ENCODE measurements around the gene CDK12.
"Not testable (repeated sequence)": the region's sequence is repeated elsewhere in the genome, so short reads cannot be mapped to it uniquely, and the experiment has no call there.

Gene CDK12

GRCh38 chr17:39529455-39529854 lies 68.2 kb downstream of the CDK12 start:
- no peak overlapping the region for H3K4me3 ChIP-seq (ENCODE audit: insufficient read depth, low read depth, low read length, poor library complexity, severe bottlenecking)
- H3K9me3 ChIP-seq (ENCODE audit: control insufficient read depth, low read length), result no peaks in the 10 kb centered on the region
- no peaks in the 10 kb centered on the region for H3K4me1 ChIP-seq (ENCODE audit: control insufficient read depth, insufficient read depth, low read length, poor library complexity, severe bottlenecking)
- H3K27ac ChIP-seq (ENCODE audit: insufficient read depth, low read length, poor library complexity, severe bottlenecking), result no peak overlapping the region
- no peaks in the 10 kb centered on the region for H3K27me3 ChIP-seq (replicated peaks; ENCODE audit: control insufficient read depth, insufficient read depth, low read length, poor library complexity, severe bottlenecking)
- DNase-seq, result no peak
- H3K36me3 ChIP-seq (ENCODE audit: control insufficient read depth, insufficient read depth, low read length), result peaks cover 56% of the 10 kb centered on the region

DNA sequence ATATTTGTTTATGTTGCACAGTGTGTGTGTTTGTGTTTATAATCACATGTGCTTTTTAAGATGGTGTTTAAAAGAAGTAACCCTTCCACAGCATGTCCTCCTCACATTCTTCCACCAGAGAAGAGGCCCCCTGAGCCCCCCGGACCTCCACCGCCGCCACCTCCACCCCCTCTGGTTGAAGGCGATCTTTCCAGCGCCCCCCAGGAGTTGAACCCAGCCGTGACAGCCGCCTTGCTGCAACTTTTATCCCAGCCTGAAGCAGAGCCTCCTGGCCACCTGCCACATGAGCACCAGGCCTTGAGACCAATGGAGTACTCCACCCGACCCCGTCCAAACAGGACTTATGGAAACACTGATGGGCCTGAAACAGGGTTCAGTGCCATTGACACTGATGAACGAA lies 69.2 kb downstream of the CDK12 start:
- Histone ChIP-seq H3K36me3 (ENCODE audit: control insufficient read depth, insufficient read depth, low read length) (peaks cover 45% of the 10 kb centered on the region), H3K27ac (ENCODE audit: insufficient read depth, low read length, poor library complexity, severe bottlenecking) (no peak overlapping the region), H3K9me3 (ENCODE audit: control insufficient read depth, low read length) (no peaks in the 10 kb centered on the region)

GRCh38 chr17:39531252-39531651 lies 70.0 kb downstream of the CDK12 start:
- no peaks in the 10 kb centered on the region for H3K9me3 ChIP-seq (ENCODE audit: control insufficient read depth, low read length)
- no peaks in the 10 kb centered on the region for H3K4me1 ChIP-seq (ENCODE audit: control insufficient read depth, insufficient read depth, low read length, poor library complexity, severe bottlenecking)
- H3K36me3 ChIP-seq (ENCODE audit: control insufficient read depth, insufficient read depth, low read length), result peaks cover 38% of the 10 kb centered on the region
- no peaks in the 10 kb centered on the region for H3K27me3 ChIP-seq (replicated peaks; ENCODE audit: control insufficient read depth, insufficient read depth, low read length, poor library complexity, severe bottlenecking)
- no peak overlapping the region for H3K27ac ChIP-seq (ENCODE audit: insufficient read depth, low read length, poor library complexity, severe bottlenecking)
- DNase-seq, result no peak
- H3K4me3 ChIP-seq (ENCODE audit: insufficient read depth, low read depth, low read length, poor library complexity, severe bottlenecking), result no peak overlapping the region

More for the DNA sequence above, 69.2 kb downstream of the CDK12 start:
- Histone ChIP-seq H3K4me3 (ENCODE audit: insufficient read depth, low read depth, low read length, poor library complexity, severe bottlenecking) (no peak overlapping the region), H3K27me3 (replicated peaks; ENCODE audit: control insufficient read depth, insufficient read depth, low read length, poor library complexity, severe bottlenecking) (no peaks in the 10 kb centered on the region), H3K4me1 (ENCODE audit: control insufficient read depth, insufficient read depth, low read length, poor library complexity, severe bottlenecking) (no peaks in the 10 kb centered on the region)
- no peak for DNase-seq

GRCh38 chr17:39533891-39534290 lies 72.6 kb downstream of the CDK12 start:
- DNase-seq, result no peak
- no peaks in the 10 kb centered on the region for H3K27me3 ChIP-seq (replicated peaks; ENCODE audit: control insufficient read depth, insufficient read depth, low read length, poor library complexity, severe bottlenecking)
- no peak overlapping the region for H3K4me3 ChIP-seq (ENCODE audit: insufficient read depth, low read depth, low read length, poor library complexity, severe bottlenecking)
- no peak overlapping the region for H3K27ac ChIP-seq (ENCODE audit: insufficient read depth, low read length, poor library complexity, severe bottlenecking)
- H3K36me3 ChIP-seq (ENCODE audit: control insufficient read depth, insufficient read depth, low read length), result peaks cover 30% of the 10 kb centered on the region
- no peaks in the 10 kb centered on the region for H3K9me3 ChIP-seq (ENCODE audit: control insufficient read depth, low read length)
- H3K4me1 ChIP-seq (ENCODE audit: control insufficient read depth, insufficient read depth, low read length, poor library complexity, severe bottlenecking), result peaks cover 5% of the 10 kb centered on the region

GRCh38 chr17:39534768-39535405 lies 73.6 kb downstream of the CDK12 start:
- H3K4me3 ChIP-seq (ENCODE audit: insufficient read depth, low read depth, low read length, poor library complexity, severe bottlenecking), result no peak overlapping the region
- peaks cover 6% of the 10 kb centered on the region for H3K4me1 ChIP-seq (ENCODE audit: control insufficient read depth, insufficient read depth, low read length, poor library complexity, severe bottlenecking)
- peaks cover 27% of the 10 kb centered on the region for H3K36me3 ChIP-seq (ENCODE audit: control insufficient read depth, insufficient read depth, low read length)
- no peak for DNase-seq
- H3K27me3 ChIP-seq (replicated peaks; ENCODE audit: control insufficient read depth, insufficient read depth, low read length, poor library complexity, severe bottlenecking), result no peaks in the 10 kb centered on the region
- H3K9me3 ChIP-seq (ENCODE audit: control insufficient read depth, low read length), result no peaks in the 10 kb centered on the region
- no peak overlapping the region for H3K27ac ChIP-seq (ENCODE audit: insufficient read depth, low read length, poor library complexity, severe bottlenecking)

DNA sequence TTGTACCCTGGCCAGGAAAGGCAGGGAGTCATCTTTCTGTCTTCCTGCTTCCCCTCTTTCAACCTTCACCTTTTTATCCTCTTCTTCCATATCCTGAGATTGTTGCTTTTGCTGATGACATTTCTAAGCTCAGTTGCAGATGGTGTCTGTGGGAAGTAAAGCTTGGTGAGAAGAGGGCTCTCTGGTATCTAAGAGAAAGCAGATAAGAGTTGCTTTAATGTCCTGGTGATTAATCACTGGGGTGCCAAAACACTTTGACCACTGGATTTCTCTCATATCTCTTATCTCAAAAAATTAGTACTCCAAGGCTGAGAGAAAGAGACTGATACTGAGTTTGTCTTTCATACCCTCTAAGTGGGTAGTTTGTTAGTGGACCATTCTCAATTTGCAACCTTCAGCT lies 75.2 kb downstream of the CDK12 start:
- no peak for DNase-seq

DNA sequence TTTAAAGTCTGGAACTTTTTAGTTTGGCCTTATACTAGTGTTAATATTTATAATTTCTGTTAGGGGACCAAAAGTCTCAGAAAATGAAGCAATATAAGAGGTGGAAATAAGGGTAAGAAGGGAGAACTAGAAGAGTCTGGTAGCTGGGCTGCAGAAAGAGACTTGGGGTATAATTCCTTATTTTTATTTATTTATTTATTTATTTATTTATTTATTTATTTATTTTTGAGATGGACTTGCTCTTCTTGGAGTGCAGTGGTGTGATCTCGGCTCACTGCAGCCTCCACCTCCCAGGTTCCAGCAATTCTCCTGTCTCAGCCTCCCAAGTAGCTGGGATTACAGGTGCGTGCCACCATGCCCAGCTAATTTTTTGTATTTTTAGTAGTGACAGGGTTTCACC lies 76.1 kb downstream of the CDK12 start:
- H3K36me3 ChIP-seq (ENCODE audit: control insufficient read depth, insufficient read depth, low read length); H3K27me3 ChIP-seq (replicated peaks; ENCODE audit: control insufficient read depth, insufficient read depth, low read length, poor library complexity, severe bottlenecking); H3K27ac ChIP-seq (ENCODE audit: insufficient read depth, low read length, poor library complexity, severe bottlenecking); H3K4me1 ChIP-seq (ENCODE audit: control insufficient read depth, insufficient read depth, low read length, poor library complexity, severe bottlenecking); H3K4me3 ChIP-seq (ENCODE audit: insufficient read depth, low read depth, low read length, poor library complexity, severe bottlenecking); H3K9me3 ChIP-seq (ENCODE audit: control insufficient read depth, low read length); DNase-seq: not testable (repeated sequence)

More for the DNA sequence above, 75.2 kb downstream of the CDK12 start:
- Histone ChIP-seq H3K4me3 (ENCODE audit: insufficient read depth, low read depth, low read length, poor library complexity, severe bottlenecking) (no peak overlapping the region), H3K4me1 (ENCODE audit: control insufficient read depth, insufficient read depth, low read length, poor library complexity, severe bottlenecking) (peaks cover 6% of the 10 kb centered on the region), H3K27ac (ENCODE audit: insufficient read depth, low read length, poor library complexity, severe bottlenecking) (no peak overlapping the region), H3K27me3 (replicated peaks; ENCODE audit: control insufficient read depth, insufficient read depth, low read length, poor library complexity, severe bottlenecking) (no peaks in the 10 kb centered on the region), H3K9me3 (ENCODE audit: control insufficient read depth, low read length) (no peaks in the 10 kb centered on the region), H3K36me3 (ENCODE audit: control insufficient read depth, insufficient read depth, low read length) (peaks cover 12% of the 10 kb centered on the region)

DNA sequence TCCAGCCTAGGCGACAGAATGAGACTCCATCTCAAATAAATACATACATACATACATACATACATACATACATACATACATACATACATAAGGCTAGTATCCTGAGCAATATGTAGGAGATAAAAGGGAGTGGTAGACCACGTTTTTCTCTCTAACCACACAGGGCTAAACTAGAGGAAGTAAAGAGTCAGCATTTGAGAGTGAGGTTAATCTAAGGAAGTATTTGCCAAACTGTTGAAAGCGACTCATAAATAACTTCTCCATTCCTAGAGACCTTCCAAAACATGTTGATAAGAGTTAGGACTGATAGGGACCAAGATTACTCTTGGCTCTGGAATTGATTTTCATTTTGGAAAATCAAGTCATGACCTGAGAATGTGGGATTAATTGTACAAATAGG lies 77.6 kb downstream of the CDK12 start:
- H3K27me3 ChIP-seq (replicated peaks; ENCODE audit: control insufficient read depth, insufficient read depth, low read length, poor library complexity, severe bottlenecking), result no peaks in the 10 kb centered on the region
- peaks cover 6% of the 10 kb centered on the region for H3K4me1 ChIP-seq (ENCODE audit: control insufficient read depth, insufficient read depth, low read length, poor library complexity, severe bottlenecking)
- no peak for DNase-seq
- H3K27ac ChIP-seq (ENCODE audit: insufficient read depth, low read length, poor library complexity, severe bottlenecking), result no peak overlapping the region
- no peak overlapping the region for H3K4me3 ChIP-seq (ENCODE audit: insufficient read depth, low read depth, low read length, poor library complexity, severe bottlenecking)
- H3K36me3 ChIP-seq (ENCODE audit: control insufficient read depth, insufficient read depth, low read length), result peaks cover 1% of the 10 kb centered on the region
- no peaks in the 10 kb centered on the region for H3K9me3 ChIP-seq (ENCODE audit: control insufficient read depth, low read length)

- Histone ChIP-seq H3K27ac (ENCODE audit: insufficient read depth, low read length, poor library complexity, severe bottlenecking) (no peak overlapping the region), H3K4me1 (ENCODE audit: control insufficient read depth, insufficient read depth, low read length, poor library complexity, severe bottlenecking) (peaks cover 6% of the 10 kb centered on the region), H3K27me3 (replicated peaks; ENCODE audit: control insufficient read depth, insufficient read depth, low read length, poor library complexity, severe bottlenecking) (no peaks in the 10 kb centered on the region), H3K36me3 (ENCODE audit: control insufficient read depth, insufficient read depth, low read length) (peaks cover 8% of the 10 kb centered on the region), H3K9me3 (ENCODE audit: control insufficient read depth, low read length) (no peaks in the 10 kb centered on the region), H3K4me3 (ENCODE audit: insufficient read depth, low read depth, low read length, poor library complexity, severe bottlenecking) (no peak overlapping the region)
- DNase-seq, result no peak
Measured at GRCh38 chr17:39540611-39541010, 79.3 kb downstream of the CDK12 start.

- Histone ChIP-seq H3K4me1 (ENCODE audit: control insufficient read depth, insufficient read depth, low read length, poor library complexity, severe bottlenecking) (peaks cover 6% of the 10 kb centered on the region), H3K4me3 (ENCODE audit: insufficient read depth, low read depth, low read length, poor library complexity, severe bottlenecking) (no peak overlapping the region), H3K27ac (ENCODE audit: insufficient read depth, low read length, poor library complexity, severe bottlenecking) (no peak overlapping the region), H3K27me3 (replicated peaks; ENCODE audit: control insufficient read depth, insufficient read depth, low read length, poor library complexity, severe bottlenecking) (no peaks in the 10 kb centered on the region), H3K9me3 (ENCODE audit: control insufficient read depth, low read length) (no peaks in the 10 kb centered on the region), H3K36me3 (ENCODE audit: control insufficient read depth, insufficient read depth, low read length) (peaks cover 11% of the 10 kb centered on the region)
- DNase-seq, result no peak
Measured at GRCh38 chr17:39541652-39542051, 80.4 kb downstream of the CDK12 start.
